ENCODE measurements around the gene SELENOW. TPM values are rescaled to one million over a fixed set of nuclear protein-coding genes. Genes with fewer than 3 reads are reported as not detected.
A peak's percentile ranks its signal among the peaks of the same experiment; 100 is the strongest.
"Not testable (repeated sequence)": the region's sequence is repeated elsewhere in the genome, so short reads cannot be mapped to it uniquely, and the experiment has no call there.

The SELENOW gene
- total RNA-seq, 1 experiment from 2014 or later: 246 TPM

- H3K9me3 ChIP-seq: no peaks in the 10 kb centered on the region
- DNase-seq: no peak
These were observed 11.2 kb upstream of the SELENOW start for GRCh38 chr19:47767349-47767748.

GRCh38 chr19:47768604-47769003, 9.9 kb upstream of the SELENOW start:
- Histone ChIP-seq H3K4me3 (no peak overlapping the region), H3K36me3 (no peaks in the 10 kb centered on the region), H3K27me3 (no peaks in the 10 kb centered on the region), H3K9me3 (no peaks in the 10 kb centered on the region)
- no peak for DNase-seq

More at GRCh38 chr19:47767349-47767748, 11.2 kb upstream of the SELENOW start:
- no peaks in the 10 kb centered on the region for H3K36me3 ChIP-seq
- no peaks in the 10 kb centered on the region for H3K27me3 ChIP-seq
- H3K4me3 ChIP-seq: no peak overlapping the region

- no peak overlapping the region for H3K4me3 ChIP-seq
- no peak for DNase-seq
- H3K9me3 ChIP-seq: no peaks in the 10 kb centered on the region
- no peaks in the 10 kb centered on the region for H3K36me3 ChIP-seq
- H3K27me3 ChIP-seq: no peaks in the 10 kb centered on the region
These were observed 9.0 kb upstream of the SELENOW start for GRCh38 chr19:47769534-47769933.

- H3K27me3 ChIP-seq, H3K9me3 ChIP-seq, DNase-seq, H3K36me3 ChIP-seq, H3K4me3 ChIP-seq: not testable (repeated sequence)
These were observed 7.2 kb upstream of the SELENOW start for GRCh38 chr19:47771291-47771690.

- no peak for DNase-seq
These were observed 1.9 kb upstream of the SELENOW start for GRCh38 chr19:47776568-47776967.

DNA sequence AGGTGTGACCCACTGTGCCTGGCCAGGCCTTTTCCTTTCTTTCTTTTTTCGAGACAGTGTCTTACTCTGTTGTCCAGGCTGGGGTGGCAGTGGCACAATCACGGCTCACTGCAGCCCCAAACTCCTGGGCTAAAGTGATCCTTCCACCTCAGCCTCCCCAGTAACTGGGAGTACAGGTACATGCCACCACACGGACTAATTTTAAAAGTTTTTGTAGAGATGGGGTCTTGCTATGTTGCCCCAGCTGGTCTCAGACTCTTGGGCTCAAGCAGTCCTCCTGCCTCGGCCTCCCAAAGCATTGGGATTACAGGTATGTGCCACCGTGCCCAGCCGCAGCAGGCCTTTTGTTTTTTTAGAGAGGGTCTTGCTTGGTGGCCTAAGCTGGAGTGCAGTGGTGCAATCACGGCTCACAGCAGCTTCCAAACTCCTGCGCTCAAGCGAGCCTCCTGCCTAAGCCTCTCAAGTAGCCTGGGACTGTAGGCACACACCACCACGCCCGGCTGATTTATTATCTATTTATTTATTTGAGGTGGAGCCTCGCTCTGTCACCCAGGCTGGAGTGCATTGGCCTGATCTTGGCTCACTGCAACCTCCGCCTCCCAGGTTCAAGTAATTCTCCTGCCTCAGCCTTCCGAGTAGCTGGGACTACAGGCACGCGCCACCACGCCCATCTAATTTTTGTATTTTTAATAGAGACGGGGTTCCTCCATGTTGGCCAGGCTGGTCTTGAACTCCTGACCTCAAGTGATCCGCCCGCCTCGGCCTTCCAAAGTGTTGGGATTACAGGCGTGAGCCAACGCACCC, 1.1 kb upstream of the SELENOW start:
- not testable (repeated sequence) for H3K9me3 ChIP-seq, DNase-seq, H3K27me3 ChIP-seq
- Histone ChIP-seq H3K36me3 (peaks cover 13% of the 10 kb centered on the region), H3K4me3 (peak overlapping the region; percentile 80)

More at GRCh38 chr19:47776568-47776967, 1.9 kb upstream of the SELENOW start:
- Histone ChIP-seq H3K9me3 (no peaks in the 10 kb centered on the region; the same call in 1 of the 2 replicates), H3K36me3 (peaks cover 9% of the 10 kb centered on the region), H3K4me3 (no peak overlapping the region), H3K27me3 (no peaks in the 10 kb centered on the region)

DNA sequence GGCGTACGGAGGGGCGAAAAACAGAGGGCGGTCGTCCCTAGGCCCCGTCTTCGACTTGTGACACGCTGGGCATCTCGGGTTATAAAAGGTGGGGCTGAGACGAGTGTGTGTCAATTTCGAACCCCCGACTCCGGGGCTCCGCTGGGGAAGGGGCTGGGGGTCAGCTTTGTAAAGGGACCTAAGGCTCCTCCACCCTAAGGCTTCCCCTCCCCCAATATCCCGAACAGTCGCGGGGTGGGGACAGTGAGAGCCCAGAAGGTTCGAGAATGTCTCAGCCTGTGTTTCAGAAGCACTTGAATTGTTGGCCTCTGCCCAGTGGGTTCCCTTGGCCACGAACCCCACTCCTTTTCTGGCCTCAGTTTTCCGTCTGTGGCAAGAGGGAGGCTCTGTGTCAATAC, 450 bp downstream of the SELENOW start:
- H3K9me3 ChIP-seq: no peaks in the 10 kb centered on the region; the same call in 1 of the 2 replicates
- peaks cover 16% of the 10 kb centered on the region for H3K36me3 ChIP-seq
- H3K4me3 ChIP-seq: peak overlapping the region; percentile 80
- DNase-seq: no peak
- H3K27me3 ChIP-seq: no peaks in the 10 kb centered on the region

DNA sequence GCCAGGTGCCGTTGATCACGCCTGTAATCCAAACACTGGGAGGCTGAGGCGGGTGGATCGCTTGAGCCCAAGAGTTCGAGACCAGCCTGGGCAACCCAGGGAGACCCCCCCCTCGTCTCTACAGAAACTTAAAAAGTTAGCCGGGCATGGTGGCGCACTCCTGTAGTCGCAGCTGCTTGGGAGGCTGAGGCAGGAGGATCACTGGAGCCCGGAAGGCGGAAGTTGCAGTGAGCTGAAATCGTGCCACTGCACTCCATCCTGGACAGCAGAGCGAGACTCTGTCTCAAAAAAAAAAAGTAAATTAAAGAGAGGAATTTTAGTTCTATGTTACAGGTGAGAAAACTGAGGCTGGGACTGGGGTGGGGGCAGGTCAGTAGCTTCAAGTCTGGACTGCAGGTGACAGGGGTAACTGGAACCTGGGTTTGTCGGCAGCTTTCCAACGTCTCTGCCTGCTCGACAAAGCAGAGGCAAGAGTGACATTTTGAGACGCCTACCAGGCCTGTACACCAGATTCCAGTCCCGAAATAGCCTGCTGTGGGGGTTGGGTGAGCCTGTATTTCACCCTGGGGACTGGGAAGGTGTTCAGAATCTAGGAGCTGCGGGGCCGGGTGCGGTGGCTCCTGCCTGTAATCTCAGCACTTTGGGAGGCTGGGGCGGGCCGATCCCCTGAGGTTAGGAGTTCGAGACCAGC, 1.2 kb downstream of the SELENOW start:
- DNase-seq: no peak
- Histone ChIP-seq H3K9me3 (no peaks in the 10 kb centered on the region; the same call in 1 of the 2 replicates), H3K4me3 (peak overlapping the region; percentile 80), H3K36me3 (peaks cover 23% of the 10 kb centered on the region), H3K27me3 (no peaks in the 10 kb centered on the region)

GRCh38 chr19:47780215-47780551, 1.7 kb downstream of the SELENOW start:
- H3K9me3 ChIP-seq: no peaks in the 10 kb centered on the region; the same call in 1 of the 2 replicates
- H3K4me3 ChIP-seq: no peak overlapping the region
- no peaks in the 10 kb centered on the region for H3K27me3 ChIP-seq
- H3K36me3 ChIP-seq: peaks cover 25% of the 10 kb centered on the region
- DNase-seq: no peak

- Histone ChIP-seq H3K27me3 (no peaks in the 10 kb centered on the region), H3K36me3 (peaks cover 30% of the 10 kb centered on the region), H3K9me3 (no peaks in the 10 kb centered on the region), H3K4me3 (no peak overlapping the region)
- DNase-seq: no peak
These were observed 3.2 kb downstream of the SELENOW start for GRCh38 chr19:47781590-47782262.

GRCh38 chr19:47786566-47786965, 8.1 kb downstream of the SELENOW start:
- Histone ChIP-seq H3K27me3 (no peaks in the 10 kb centered on the region), H3K4me3 (no peak overlapping the region), H3K36me3 (peaks cover 21% of the 10 kb centered on the region), H3K9me3 (no peaks in the 10 kb centered on the region)
- DNase-seq: no peak

- not testable (repeated sequence) for DNase-seq, H3K9me3 ChIP-seq, H3K4me3 ChIP-seq, H3K27me3 ChIP-seq
- H3K36me3 ChIP-seq: peaks cover 17% of the 10 kb centered on the region
These were observed 8.8 kb downstream of the SELENOW start for GRCh38 chr19:47787307-47787706.

DNA sequence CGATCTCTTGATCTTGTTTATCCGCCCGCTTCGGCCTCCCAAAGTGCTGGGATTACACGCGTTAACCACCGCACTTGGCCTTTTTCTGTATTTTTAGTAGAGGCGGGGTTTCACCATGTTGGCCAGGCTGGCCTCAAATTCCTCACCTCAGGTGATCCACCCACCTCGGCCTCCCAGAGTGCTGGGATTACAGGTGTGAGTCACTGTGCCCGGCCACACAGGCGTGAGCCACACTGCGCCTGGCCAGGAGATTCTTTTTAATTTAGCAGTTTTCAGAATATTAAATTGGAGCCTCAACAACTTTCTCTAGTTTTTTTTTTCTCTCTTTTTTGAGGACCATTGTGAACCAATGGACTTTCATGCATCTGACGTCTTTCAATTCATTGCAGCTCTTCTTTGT, 11.3 kb downstream of the SELENOW start:
- H3K9me3 ChIP-seq, H3K36me3 ChIP-seq, DNase-seq, H3K4me3 ChIP-seq, H3K27me3 ChIP-seq: not testable (repeated sequence)

- peaks cover 3% of the 10 kb centered on the region for H3K36me3 ChIP-seq
- H3K9me3 ChIP-seq: no peaks in the 10 kb centered on the region
- H3K4me3 ChIP-seq: no peak overlapping the region
- DNase-seq: peak; percentile 81
- H3K27me3 ChIP-seq: no peaks in the 10 kb centered on the region
These were observed 11.9 kb downstream of the SELENOW start for GRCh38 chr19:47790398-47790814.

- DNase-seq: no peak
- Histone ChIP-seq H3K4me3 (no peak overlapping the region), H3K27me3 (no peaks in the 10 kb centered on the region), H3K36me3 (no peaks in the 10 kb centered on the region), H3K9me3 (no peaks in the 10 kb centered on the region)
These were observed 14.1 kb downstream of the SELENOW start for GRCh38 chr19:47792616-47793015.

- DNase-seq: no peak
- Histone ChIP-seq H3K9me3 (no peaks in the 10 kb centered on the region), H3K36me3 (no peaks in the 10 kb centered on the region), H3K4me3 (no peak overlapping the region), H3K27me3 (peaks cover 3% of the 10 kb centered on the region; the same call in 1 of the 2 replicates)
These were observed 16.0 kb downstream of the SELENOW start for GRCh38 chr19:47794526-47794925.

DNA sequence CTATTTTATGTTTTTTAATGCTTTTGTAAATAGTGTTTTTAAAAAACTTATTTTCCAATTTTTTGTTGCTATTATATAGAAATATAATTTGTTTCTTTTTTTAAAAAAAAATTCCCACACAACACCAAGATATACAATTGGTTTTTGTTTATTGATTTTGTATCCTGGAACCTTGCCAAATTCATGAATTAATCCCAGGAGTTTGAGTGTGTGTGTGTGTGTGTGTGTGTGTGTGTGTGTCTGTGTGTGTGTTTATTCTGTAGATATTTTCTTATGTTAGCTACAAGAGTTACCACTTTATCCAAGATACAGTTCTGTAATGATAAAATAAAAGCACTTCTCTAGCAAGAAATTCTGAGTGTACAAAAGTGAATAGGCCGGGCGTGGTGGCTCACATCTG, 18.3 kb downstream of the SELENOW start:
- Histone ChIP-seq H3K9me3 (peaks cover 8% of the 10 kb centered on the region; the same call in 1 of the 2 replicates), H3K36me3 (no peaks in the 10 kb centered on the region), H3K27me3 (peaks cover 3% of the 10 kb centered on the region; the same call in 1 of the 2 replicates), H3K4me3 (no peak overlapping the region)
- no peak for DNase-seq
